GM21825 (cell line): ENCODE results near the gene IMPG1.

Source experiments
- ATAC-seq: cut with Tn5 transposase; IDR thresholded peaks from one replicate; pipeline ENCODE4 v1.9.1; 2021; ENCODE audit warnings: mild to moderate bottlenecking, moderate library complexity; ENCODE audit not compliant: unreplicated experiment

The IMPG1 gene

DNA sequence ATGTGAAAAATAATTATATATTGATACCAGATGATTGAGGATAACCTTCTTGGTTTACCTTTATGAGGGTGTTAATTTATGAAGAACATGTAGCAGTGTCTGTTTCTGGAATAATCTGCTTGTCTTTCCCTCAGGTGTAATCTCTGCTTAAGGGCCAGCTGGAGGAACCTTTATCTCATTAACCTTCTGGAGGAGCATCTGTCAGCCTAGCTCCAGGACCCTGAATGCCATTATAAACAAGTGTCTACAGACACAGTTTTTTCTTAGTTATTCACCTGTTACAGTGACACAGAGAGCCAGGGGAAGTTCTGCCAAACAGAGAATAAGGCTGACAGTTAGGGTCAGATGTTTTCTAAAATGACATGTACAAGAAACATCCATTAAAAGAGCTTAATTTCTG lies at the start of gene IMPG1:
Gene IMPG1, minus strand, starts transcription at position 101 of the 400 bp plus-strand sequence. CDS start 174 bp downstream, outside the sequence.
- ATAC-seq, result no peak

DNA sequence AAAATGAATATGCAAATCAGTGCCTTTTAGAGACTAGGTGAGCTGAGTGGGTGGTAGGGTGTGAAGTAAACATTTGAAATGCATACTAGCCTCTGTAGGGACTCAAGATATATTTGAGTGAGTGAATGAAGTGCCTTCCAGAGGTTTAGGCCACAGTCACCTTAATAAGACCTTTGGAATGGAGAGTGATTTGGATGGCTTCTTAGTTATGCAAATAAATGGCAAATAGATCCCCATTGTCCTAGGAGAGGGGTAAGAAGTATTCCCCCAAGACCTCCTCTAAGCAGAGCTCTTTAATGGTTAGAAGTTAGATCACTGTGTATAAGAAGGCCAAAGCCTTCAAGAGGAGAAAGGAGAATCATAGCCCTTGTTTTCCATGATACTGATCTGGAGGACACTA lies 47.8 kb upstream of the IMPG1 start:
- ATAC-seq, result no peak

DNA sequence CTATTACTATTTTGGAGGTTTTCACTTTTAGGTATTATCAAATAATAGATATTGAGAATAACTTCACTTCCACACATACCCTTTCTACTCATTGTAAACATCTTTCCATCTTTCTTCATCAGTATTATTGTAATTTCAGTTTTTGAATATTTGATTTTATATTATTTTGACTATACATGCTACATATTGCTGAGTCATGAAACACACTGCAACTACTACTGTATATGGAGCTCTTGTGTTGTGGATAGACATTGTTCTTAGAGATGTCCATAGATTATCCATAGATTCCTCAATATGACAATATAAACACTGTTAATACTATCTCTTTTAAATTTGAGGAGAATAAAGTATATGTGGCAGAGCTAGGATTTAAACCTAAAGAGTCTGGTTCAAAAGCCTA lies 819 bp upstream of the IMPG1 start:
- no peak for ATAC-seq

DNA sequence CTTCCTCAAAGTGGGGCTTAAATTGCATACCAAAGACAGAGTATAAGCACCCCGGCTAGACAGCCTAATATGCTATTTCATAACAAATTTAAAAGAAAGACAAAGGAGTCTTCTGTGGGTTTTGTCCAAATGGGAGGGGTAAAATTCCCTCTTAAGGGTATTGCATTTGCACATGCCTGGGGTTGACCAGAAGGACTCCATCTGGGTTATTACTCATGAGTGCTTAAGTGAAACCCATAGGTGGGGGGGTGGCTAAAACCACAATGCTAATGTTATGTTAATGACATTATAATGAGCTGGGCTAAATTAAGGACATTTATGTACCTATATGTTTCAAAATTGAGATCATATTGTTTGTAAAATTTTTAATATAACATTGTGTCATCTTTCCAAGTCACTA lies 15.0 kb downstream of the IMPG1 start:
- ATAC-seq, result no peak

GRCh38 chr6:76052314-76052713 lies 20.1 kb downstream of the IMPG1 start:
- ATAC-seq, result no peak

DNA sequence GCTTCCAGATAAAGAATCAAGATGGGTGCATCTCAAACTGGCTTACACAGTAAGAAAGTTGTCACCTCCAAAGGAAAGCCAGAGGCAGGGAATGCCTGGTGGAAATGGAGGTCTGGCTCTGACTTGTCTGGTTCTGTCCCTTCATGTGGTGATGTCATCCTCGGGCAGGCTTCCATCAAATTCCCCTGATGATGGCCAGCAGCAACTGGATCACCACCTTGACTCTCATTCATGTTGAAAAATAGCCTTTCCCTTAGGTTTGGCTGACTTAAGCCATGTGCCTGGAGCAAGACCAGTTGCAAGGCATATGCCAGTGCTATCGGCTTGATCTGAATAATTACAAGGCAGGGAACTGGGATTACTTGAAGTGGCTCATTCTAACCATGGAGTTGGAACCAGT lies 28.8 kb downstream of the IMPG1 start:
- no peak for ATAC-seq

DNA sequence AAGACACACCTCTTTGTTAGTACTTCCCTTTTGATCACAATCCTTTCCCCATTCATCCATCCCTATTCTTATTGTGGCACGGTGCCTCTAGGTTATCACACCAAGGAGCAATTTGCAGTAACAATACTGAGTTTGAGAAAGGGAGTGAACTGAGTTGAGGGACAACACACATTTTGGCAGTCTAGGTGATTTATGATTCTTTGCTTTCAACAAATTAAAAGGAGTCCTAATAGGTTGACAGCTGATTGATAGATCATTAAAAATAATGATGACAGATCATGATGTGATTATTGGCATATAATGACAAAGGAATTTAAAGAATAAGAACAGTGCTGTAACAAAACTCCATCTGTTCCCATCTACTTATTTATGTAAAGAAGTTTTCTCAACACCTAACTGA lies 36.7 kb downstream of the IMPG1 start:
- no peak for ATAC-seq

GRCh38 chr6:76026101-76026500 lies 46.4 kb downstream of the IMPG1 start:
- ATAC-seq, result no peak

GRCh38 chr6:76014626-76015530 lies 57.6 kb downstream of the IMPG1 start:
- no peak for ATAC-seq

DNA sequence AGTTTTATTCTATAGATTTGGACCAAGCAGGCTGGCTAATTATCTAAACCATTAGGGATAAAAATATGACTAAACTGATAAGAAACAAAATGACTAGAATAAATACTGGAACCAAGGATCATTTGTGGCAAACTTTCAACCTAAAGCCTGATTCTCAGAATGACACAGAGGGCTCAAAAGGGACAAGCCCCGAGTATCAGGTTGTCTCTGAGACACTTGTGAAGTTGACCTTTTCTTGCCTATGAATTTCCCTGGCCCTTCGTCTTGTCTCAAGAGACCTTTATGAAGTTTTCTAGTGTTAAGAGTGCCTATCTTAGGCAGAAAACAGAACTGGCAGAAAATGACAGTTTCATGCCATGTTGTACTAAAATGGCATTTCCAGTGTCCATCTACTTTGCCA lies 68.3 kb downstream of the IMPG1 start:
- ATAC-seq, result no peak

- ATAC-seq, result no peak
These were observed 68.8 kb downstream of the IMPG1 start for GRCh38 chr6:76003686-76004085.

DNA sequence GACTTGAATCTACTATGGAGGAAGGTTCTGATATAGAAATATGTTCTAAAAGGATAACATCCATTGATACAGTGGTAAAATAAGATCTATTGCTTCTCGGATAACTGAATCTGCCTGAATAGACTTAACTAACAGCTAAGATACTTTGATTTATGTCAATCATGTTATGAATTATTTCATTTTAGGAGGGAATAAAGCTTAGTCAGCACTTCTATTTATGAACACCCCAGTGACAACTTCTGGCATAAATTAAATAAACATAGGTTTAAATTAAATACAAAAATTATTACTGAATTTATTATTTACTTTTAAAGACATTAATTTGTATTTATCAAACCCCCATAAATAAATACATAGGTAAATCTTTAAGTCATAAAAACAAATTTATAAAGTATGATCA lies 69.3 kb downstream of the IMPG1 start:
- no peak for ATAC-seq

DNA sequence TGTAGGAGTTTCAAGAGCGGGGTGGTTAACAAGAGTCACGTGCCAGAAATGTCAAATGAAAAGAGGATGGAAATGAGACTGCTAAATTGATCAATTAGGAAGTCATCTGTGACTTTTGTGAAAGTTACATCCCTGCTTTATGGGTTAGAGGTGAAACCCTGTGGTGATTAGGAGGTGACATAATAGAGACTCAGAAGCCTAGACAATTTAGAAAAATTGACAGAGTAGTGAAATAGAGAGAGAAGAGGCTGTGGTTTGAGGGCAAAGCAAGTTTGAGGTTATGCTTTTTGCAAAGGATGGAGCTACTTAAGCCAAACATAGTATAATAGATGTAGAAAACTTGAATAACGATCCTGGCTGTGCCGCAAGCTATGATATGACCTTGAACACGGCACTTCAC lies 71.8 kb downstream of the IMPG1 start:
- no peak for ATAC-seq

DNA sequence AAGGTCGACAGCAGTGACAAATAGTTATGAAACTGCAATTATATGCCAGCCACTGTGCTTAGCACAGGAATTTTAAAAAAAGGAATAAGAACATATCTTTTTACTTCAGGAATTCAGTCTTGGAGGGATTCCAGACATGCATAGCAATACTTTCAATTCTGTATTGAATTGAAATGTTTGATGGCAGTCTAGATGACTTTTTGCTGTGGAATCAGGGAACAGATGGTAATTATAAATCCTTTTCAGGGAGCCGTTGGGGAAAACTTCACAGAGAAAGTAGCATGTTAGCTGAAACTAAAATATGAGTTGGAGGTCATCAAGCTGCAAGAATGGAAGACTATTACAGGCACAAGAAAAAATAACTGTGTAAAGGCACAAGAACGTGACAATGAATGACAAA lies 74.8 kb downstream of the IMPG1 start:
- no peak for ATAC-seq

DNA sequence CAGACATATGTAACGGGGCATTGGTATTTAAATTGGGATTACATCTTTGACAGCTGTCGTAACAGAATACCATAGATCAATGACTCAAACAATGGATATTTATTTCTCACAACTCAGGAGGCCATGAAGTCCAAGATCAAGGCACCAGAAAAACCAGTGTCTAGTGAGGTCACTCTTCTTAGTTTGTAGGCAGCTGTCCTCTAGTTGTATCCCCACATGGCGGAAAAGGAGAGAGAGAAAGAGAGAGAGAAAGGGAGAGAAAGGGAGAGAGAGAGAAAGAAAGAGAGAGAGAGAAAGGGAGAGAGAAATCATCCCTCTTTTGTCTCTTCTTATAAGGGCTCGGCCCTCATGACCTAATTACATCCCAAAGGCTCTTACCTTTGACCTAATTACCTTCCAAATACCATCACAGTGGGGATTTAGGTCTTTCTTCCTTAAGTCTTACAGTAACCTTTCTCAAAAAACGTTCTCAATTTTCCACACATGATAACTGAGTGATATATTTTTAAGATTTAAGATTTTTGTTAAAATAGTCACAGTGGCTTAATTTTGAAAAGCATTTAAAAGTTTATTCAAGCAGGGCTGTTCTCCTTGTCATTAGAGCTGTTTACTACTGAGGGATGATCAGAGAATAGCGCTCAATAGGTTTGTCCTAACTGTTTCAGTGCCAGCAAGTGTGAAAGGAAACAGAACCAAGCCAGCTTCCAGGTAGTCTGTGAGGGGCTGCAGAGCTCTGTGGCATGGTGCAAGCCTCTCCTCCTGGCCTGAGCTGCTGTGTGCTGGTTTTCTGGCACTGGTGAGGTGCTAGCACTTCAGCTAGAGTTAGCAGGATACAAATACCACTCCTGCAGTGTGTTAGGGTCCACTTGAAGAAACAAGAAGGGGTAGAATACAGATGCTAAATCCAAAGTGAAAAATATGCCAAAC lies 79.0 kb downstream of the IMPG1 start:
- no peak for ATAC-seq

DNA sequence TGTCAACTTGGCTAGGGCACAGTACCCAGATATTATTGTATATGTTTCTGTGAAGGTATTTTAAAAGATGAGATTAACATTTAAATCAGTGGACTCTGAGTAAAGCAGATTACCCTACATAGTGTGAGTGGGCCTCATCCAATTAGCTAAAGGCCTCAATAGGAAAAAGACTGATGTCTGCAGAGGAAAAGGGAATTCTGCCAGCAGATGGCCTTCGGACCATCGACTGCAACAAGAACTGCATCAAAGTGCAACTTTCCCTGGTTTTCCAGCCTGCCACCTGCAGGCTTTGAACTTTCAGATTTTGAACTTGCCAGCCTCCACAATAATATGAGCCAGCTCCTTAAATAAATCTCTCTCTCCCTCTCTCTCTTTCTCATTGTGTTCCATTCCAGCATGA lies 80.5 kb downstream of the IMPG1 start:
- ATAC-seq, result no peak

- ATAC-seq, result no peak
These were observed 85.5 kb downstream of the IMPG1 start for GRCh38 chr6:75986935-75987334.

DNA sequence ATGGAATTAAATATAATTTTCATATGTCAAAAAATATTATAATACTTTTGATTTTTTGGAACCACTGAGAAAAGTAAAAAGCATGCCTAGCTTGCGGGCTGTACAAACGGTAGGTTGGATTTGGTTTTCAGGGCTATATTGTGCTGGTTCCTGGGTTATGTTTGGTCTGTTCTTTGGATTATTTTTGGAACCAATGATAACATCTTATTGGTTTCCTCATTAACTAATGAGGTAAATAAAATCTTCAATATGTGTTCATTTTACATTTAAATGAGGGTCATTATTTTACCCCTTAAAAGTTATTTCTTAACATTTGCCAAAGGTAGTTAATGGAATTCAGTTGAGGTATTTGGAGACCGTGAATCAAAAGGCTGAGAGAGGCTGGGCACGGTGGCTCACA lies 96.6 kb downstream of the IMPG1 start:
- no peak for ATAC-seq

DNA sequence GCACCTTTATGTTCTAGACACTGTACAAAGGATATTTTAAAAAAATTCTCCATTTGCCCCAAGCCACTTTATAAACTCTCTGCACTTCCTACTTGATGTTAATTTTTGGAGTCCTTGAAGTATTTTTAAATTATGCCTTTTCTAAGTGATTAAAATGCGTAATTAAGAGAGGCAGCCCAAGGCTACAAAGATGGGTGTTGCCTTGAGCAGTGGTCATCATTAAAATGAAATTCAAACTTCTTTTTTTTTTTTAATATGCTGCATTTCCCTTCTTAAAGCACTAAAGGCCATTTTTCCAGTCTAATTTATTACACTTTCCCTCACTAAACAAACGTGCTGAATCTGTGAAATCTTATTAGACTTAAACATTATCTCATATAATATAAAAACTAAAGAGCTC lies 102.4 kb downstream of the IMPG1 start:
- ATAC-seq, result no peak

DNA sequence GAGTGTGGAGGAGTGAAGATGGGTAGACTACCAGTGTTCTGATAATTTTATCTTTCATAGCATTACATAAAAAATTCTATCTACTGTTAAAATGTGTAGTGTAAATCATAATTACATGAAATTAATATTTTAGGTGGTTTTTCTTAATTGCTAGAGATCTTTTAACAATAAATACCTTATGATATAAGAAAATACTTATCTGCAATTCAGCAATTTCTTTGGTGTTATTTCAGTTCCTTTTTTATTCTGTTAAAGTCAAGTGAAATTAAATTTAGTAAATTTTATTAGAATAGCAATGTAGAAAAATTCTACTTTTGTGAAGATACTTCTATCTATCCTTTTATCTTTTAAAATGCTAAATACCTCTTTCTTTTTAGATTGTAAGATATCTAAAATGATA lies 104.3 kb downstream of the IMPG1 start:
- no peak for ATAC-seq

GRCh38 chr6:75963569-75963968 lies 108.9 kb downstream of the IMPG1 start:
- no peak for ATAC-seq

DNA sequence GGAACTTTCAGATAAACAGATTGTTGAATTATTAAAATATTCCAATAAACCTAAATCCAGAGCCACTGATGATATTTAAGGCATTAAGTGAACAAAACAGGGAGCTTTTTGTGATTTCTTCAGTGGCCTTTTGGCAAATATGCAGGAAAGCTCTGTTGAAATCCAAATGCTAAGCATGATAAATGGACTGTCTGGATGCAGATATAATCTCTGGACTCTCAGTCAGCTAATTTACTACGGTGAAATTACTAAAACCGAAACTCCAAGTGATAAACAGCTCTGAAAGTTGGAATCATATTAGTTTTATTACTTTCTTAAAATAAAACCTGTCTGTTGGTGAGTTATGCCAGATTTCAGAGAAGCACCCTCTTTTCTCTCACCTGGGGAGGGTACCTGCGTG lies 120.3 kb downstream of the IMPG1 start:
- ATAC-seq, result no peak
